Lower leg skin (tissue), 4 donors: ENCODE data around the gene HGS. TPM values are rescaled to one million over a fixed set of nuclear protein-coding genes. Genes with fewer than 3 reads are reported as not detected.

Experiments
- DNase-seq, 2 donors: peaks; one replicate each; pipeline ENCODE4 v3.0.0-alpha.2; 2019; ENCODE audit warnings: low spot score in 2 of 2
- H3K4me3 ChIP-seq: fragments of 200-600 bp; sonication (generic); 2 replicates; pipeline ENCODE4 v1.5.1; 2017; ENCODE audit warnings: mild to moderate bottlenecking, low read depth; ENCODE audit not compliant: poor library complexity, severe bottlenecking
- CTCF ChIP-seq, 3 donors: fragments of 450-650 bp; IDR thresholded peaks; one replicate each; pipeline ENCODE4 v1.5.1; 2016; ENCODE audit warnings: antibody characterized with exemption in 3 of 3, mild to moderate bottlenecking in 3 of 3, moderate library complexity in 2 of 3
- POLR2A ChIP-seq, 2 donors: fragments of 450-650 bp; IDR thresholded peaks; one replicate each; pipeline ENCODE4 v1.6.1; 2016 to 2017; ENCODE audit warnings: antibody characterized with exemption in 2 of 2, mild to moderate bottlenecking in 1 of 2, moderate library complexity in 1 of 2
- WGBS, 2 donors: methylation state at CpG; one replicate each; pipeline ENCODE4 v1.1.5; 2018; 5-methylcytosine and 5-hydroxymethylcytosine counted together
- intact Hi-C: fragments of 100-400 bp; cut with DNase I; formaldehyde crosslinking; loops from one replicate; pipeline ENCODE4 v1.15.0; 2023; ENCODE audit warnings: low total_unique reads
- total RNA-seq, 4 donors: library from RNA; depleted of rRNA; stranded (reverse); fragments of >200 nt; gene quantifications; one replicate each; pipeline ENCODE4 v1.1.0, GENCODE V29; 2016

Gene HGS
- total RNA-seq, 4 donors from 2014 or later, result 87.0 to 160 (median 92.1) TPM

- DNase-seq, result no peak
- TF ChIP-seq POLR2A (IDR thresholded peaks at IDR 0.05) (no peak), CTCF (IDR thresholded peaks at IDR 0.05) (no peak)
- H3K4me3 ChIP-seq, result no peak overlapping the region
- intact Hi-C loops, result no loop called here
- WGBS, 2 donors, result 72 to 76% methylated on average over 12 of the region's 12 CpGs
Measured at GRCh38 chr17:81646869-81647600, 36.8 kb upstream of the HGS start.

GRCh38 chr17:81647640-81648012 lies 36.2 kb upstream of the HGS start:
- intact Hi-C loops, result no loop called here
- DNase-seq, result no peak
- H3K4me3 ChIP-seq, result no peak overlapping the region
- TF ChIP-seq POLR2A (IDR thresholded peaks at IDR 0.05) (no peak), CTCF (IDR thresholded peaks at IDR 0.05) (no peak)
- 47 to 49% methylated on average over 14 to 15 of the region's 21 CpGs for WGBS, 2 donors

- WGBS, 2 donors, result 10 to 27% methylated on average over 4 to 15 of the region's 78 CpGs
- H3K4me3 ChIP-seq, result no peak overlapping the region
- no peak for DNase-seq
- intact Hi-C loops, result no loop called here
- TF ChIP-seq POLR2A (IDR thresholded peaks at IDR 0.05) (no peak), CTCF (IDR thresholded peaks at IDR 0.05) (no peak)
Measured at GRCh38 chr17:81648013-81648706, 35.7 kb upstream of the HGS start.

GRCh38 chr17:81648707-81649085 lies 35.1 kb upstream of the HGS start:
- DNase-seq, result no peak
- 55 to 70% methylated on average over 14 of the region's 14 CpGs for WGBS, 2 donors
- H3K4me3 ChIP-seq, result no peak overlapping the region
- TF ChIP-seq CTCF (IDR thresholded peaks at IDR 0.05) (no peak), POLR2A (IDR thresholded peaks at IDR 0.05) (no peak)
- intact Hi-C loops, result no loop called here

GRCh38 chr17:81650951-81651350 lies 32.9 kb upstream of the HGS start:
- no peak overlapping the region for H3K4me3 ChIP-seq
- intact Hi-C loops, result no loop called here
- DNase-seq, result no peak
- TF ChIP-seq CTCF (IDR thresholded peaks at IDR 0.05) (no peak), POLR2A (IDR thresholded peaks at IDR 0.05) (no peak)
- 75 to 83% methylated on average over 9 of the region's 9 CpGs for WGBS, 2 donors
